Measurements from ENCODE around the gene ODF2. TPM values are rescaled to one million over a fixed set of nuclear protein-coding genes. Genes with fewer than 3 reads are reported as not detected.

The ODF2 gene
- total RNA-seq, 1 experiment from 2014 or later = 31.9 TPM

- TF ChIP-seq GABPB1 (CRISPR knock-in tag; IDR thresholded peaks at IDR 0.05) (no peak), SP1 (CRISPR knock-in tag; conservative IDR thresholded peaks at IDR 0.05) (no peak), NFATC4 (CRISPR knock-in tag; IDR thresholded peaks at IDR 0.05) (no peak), ERG (CRISPR knock-in tag; IDR thresholded peaks at IDR 0.05) (no peak)
Observed at GRCh38 chr9:128494746-128495129, 38.9 kb downstream of the ODF2 start (continued).

GRCh38 chr9:128495296-128495695, 39.5 kb downstream of the ODF2 start:
- ATAC-seq = no peak
- Mint-ChIP-seq H3K4me1 (no peaks in the 10 kb centered on the region), H3K4me3 (no peak overlapping the region), H3K27ac (0 out of 2 replicates have a peak overlapping the region, but pooled peaks have one; percentile 26), H3K27me3 (ENCODE audit: low read depth) (no peaks in the 10 kb centered on the region), H3K9me3 (no peaks in the 10 kb centered on the region), H3K36me3 (peaks cover 32% of the 10 kb centered on the region)
- POLR2A ChIA-PET = no interaction called here
- CTCF ChIA-PET = interaction anchor here (1.0 to 2.5 kb wide), 4 partner anchors 10 to 200 kb away, joined by 3 to 12 read pairs (median 4); no protein-coding TSS in a partner anchor
- DNase-seq (ENCODE audit: low spot score) = no peak
- no peak for TF ChIP-seq ZNF425 (CRISPR knock-in tag; conservative IDR thresholded peaks at IDR 0.05)
- TF ChIP-seq ZBTB43 (CRISPR knock-in tag; IDR thresholded peaks at IDR 0.05) = no peak
- no peak for TF ChIP-seq EMX1 (CRISPR knock-in tag; IDR thresholded peaks at IDR 0.05)
- TF ChIP-seq JAZF1 (CRISPR knock-in tag; IDR thresholded peaks at IDR 0.05) = no peak
- TF ChIP-seq ZNF396 (CRISPR knock-in tag; IDR thresholded peaks at IDR 0.05; ENCODE audit: borderline replicate concordance) = no peak
- no peak for TF ChIP-seq ZMAT4 (CRISPR knock-in tag; IDR thresholded peaks at IDR 0.05)
- no peak for TF ChIP-seq PREB (CRISPR knock-in tag; IDR thresholded peaks at IDR 0.05; ENCODE audit: borderline replicate concordance)
- no peak for TF ChIP-seq ARID4B (CRISPR knock-in tag; IDR thresholded peaks at IDR 0.05; ENCODE audit: borderline replicate concordance)
- TF ChIP-seq ZSCAN18 (CRISPR knock-in tag; IDR thresholded peaks at IDR 0.05) = no peak
- TF ChIP-seq USF1 (CRISPR knock-in tag; IDR thresholded peaks at IDR 0.05) = no peak
- TF ChIP-seq CDX4 (CRISPR knock-in tag; IDR thresholded peaks at IDR 0.05; ENCODE audit: borderline replicate concordance) = no peak
- TF ChIP-seq NFYB (CRISPR knock-in tag; conservative IDR thresholded peaks at IDR 0.05; ENCODE audit: low read depth) = no peak
- TF ChIP-seq FOXP1 (CRISPR knock-in tag; IDR thresholded peaks at IDR 0.05; ENCODE audit: borderline replicate concordance) = no peak
- no peak for TF ChIP-seq KAT7 (CRISPR knock-in tag; IDR thresholded peaks at IDR 0.05; ENCODE audit: borderline replicate concordance)
- TF ChIP-seq SMAD3 (CRISPR knock-in tag; IDR thresholded peaks at IDR 0.05; ENCODE audit: borderline replicate concordance) = no peak
- TF ChIP-seq TEAD1 (CRISPR knock-in tag; IDR thresholded peaks at IDR 0.05) = no peak
- TF ChIP-seq ATF2 (CRISPR knock-in tag; IDR thresholded peaks at IDR 0.05; ENCODE audit: borderline replicate concordance, low read depth) = no peak

All from WTC11 (cell line).